HepG2 (cell line): Measurements from ENCODE around the gene MRPL50. TPM values are rescaled to one million over a fixed set of nuclear protein-coding genes. Genes with fewer than 3 reads are reported as not detected.

Source experiments
- ATAC-seq: fragments of 200-7000 bp; cut with Tn5 transposase; 3 replicates; pipeline ENCODE4 v1.9.1; 2020; ENCODE audit warnings: mild to moderate bottlenecking, moderate library complexity
- BruUV-seq: library from RNA; stranded (reverse); fragments of 400-500 nt; replicated peaks from 2 replicates; lab custom pipeline; 2021; lab: Mats Ljungman, UMichigan
- CTCF ChIA-PET: fragments of 300-600 bp; formaldehyde crosslinking; extraction: SDS; loops from one replicate; lab custom pipeline; 2021; ENCODE audit warnings: low total read pairs, inconsistent platforms, low intra/inter-chr PET ratio; lab: Yijun Ruan, JAX
- POLR2A ChIA-PET: fragments of 350-600 bp; sonication (Branson Sonifier 250); formaldehyde crosslinking; loops from one replicate; lab custom pipeline; 2020; ENCODE audit warnings: antibody characterized with exemption, inconsistent platforms; lab: Yijun Ruan, JAX
- DNase-seq: peaks from one replicate; pipeline ENCODE4 v3.0.0-alpha.2; 2015; ENCODE audit warnings: low spot score
- FAIRE-seq: peaks from 3 replicates; lab custom pipeline; 2011; peaks lifted over from hg19 to GRCh38; lab: Jason Lieb, UNC
- H2AFZ ChIP-seq: one replicate; pipeline ENCODE4 v1.6.1; 2011; ENCODE audit warnings: low read length, inconsistent platforms
- H3K27ac ChIP-seq: fragments of 300-600 bp; 3 replicates; pipeline ENCODE4 v1.8.0; 2011; ENCODE audit warnings: mixed run types, mild to moderate bottlenecking, mixed read lengths, low read length, inconsistent platforms; ENCODE audit not compliant: insufficient read depth; ENCODE audit errors: extremely low read length
- H3K27me3 ChIP-seq, 2 experiments: fragments of 200-600 bp in 1 of 2; 2 replicates in 1 of 2; 3 replicates in 1 of 2; pipeline versions ENCODE4 v1.6.0 to v1.8.0; 2011; ENCODE audit warnings: low read length in 2 of 2, mild to moderate bottlenecking in 2 of 2, moderate library complexity in 2 of 2, inconsistent platforms in 1 of 2; ENCODE audit not compliant: insufficient read depth in 2 of 2, control insufficient read depth in 1 of 2
- H3K36me3 ChIP-seq, 2 experiments: fragments of 200-600 bp in 1 of 2; replicated peaks in 1 of 2; 2 replicates in 1 of 2; 3 replicates in 1 of 2; pipeline versions ENCODE4 v1.5.1 to v1.8.0; 2011; ENCODE audit warnings: low read length in 2 of 2, inconsistent platforms in 1 of 2; ENCODE audit not compliant: insufficient read depth in 2 of 2, control insufficient read depth in 1 of 2
- H3K4me1 ChIP-seq: 2 replicates; pipeline ENCODE4 v1.5.1; 2012; ENCODE audit warnings: low read length, inconsistent platforms; ENCODE audit not compliant: insufficient read depth
- H3K4me2 ChIP-seq: 2 replicates; pipeline ENCODE4 v1.6.0; 2011; ENCODE audit warnings: low read depth, low read length, inconsistent platforms
- H3K4me3 ChIP-seq, 3 experiments: fragments of 200-600 bp in 1 of 3; sonication (generic), shearing (Covaris generic) in 1 of 3; replicated peaks in 1 of 3; 2 replicates each; pipeline ENCODE4 v1.5.1; 2011 to 2016; ENCODE audit warnings: low read length in 3 of 3, inconsistent platforms in 2 of 3, low read depth in 2 of 3, mild to moderate bottlenecking in 2 of 3, control low read depth in 1 of 3, mixed read lengths in 1 of 3; ENCODE audit not compliant: insufficient read depth in 1 of 3
- H3K79me2 ChIP-seq: one replicate; pipeline ENCODE4 v1.6.1; 2011; ENCODE audit warnings: low read length, inconsistent platforms; ENCODE audit not compliant: insufficient read depth
- H3K9ac ChIP-seq: 2 replicates; pipeline ENCODE4 v1.6.0; 2011; ENCODE audit warnings: mild to moderate bottlenecking, low read depth, low read length, inconsistent platforms; ENCODE audit not compliant: insufficient read depth
- H3K9me3 ChIP-seq: 2 replicates; pipeline ENCODE4 v1.5.1; 2012; ENCODE audit warnings: mild to moderate bottlenecking, low read length
- H4K20me1 ChIP-seq: 2 replicates; pipeline ENCODE4 v1.6.0; 2011; ENCODE audit warnings: inconsistent platforms, mild to moderate bottlenecking, low read length, moderate library complexity; ENCODE audit not compliant: insufficient read depth
- ELF4 ChIP-seq: sonication (generic); formaldehyde crosslinking; IDR thresholded peaks from 2 replicates; pipeline ENCODE4 v1.5.0; 2020; ENCODE audit warnings: missing genetic modification reagents, mild to moderate bottlenecking, moderate library complexity, borderline replicate concordance
- KDM6A ChIP-seq: IDR thresholded peaks from 2 replicates; pipeline ENCODE4 v1.6.1; 2016; ENCODE audit warnings: low read depth
- MATR3 ChIP-seq: sonication (generic); formaldehyde crosslinking; IDR thresholded peaks from 2 replicates; pipeline ENCODE4 v1.4.0; 2020; ENCODE audit warnings: missing genetic modification reagents
- ZNF547 ChIP-seq: sonication (generic); formaldehyde crosslinking; IDR thresholded peaks from 2 replicates; pipeline ENCODE4 v1.5.1; 2020; ENCODE audit warnings: mild to moderate bottlenecking, missing genetic modification reagents
- ZNF629 ChIP-seq: sonication (generic); formaldehyde crosslinking; conservative IDR thresholded peaks from 2 replicates; pipeline ENCODE4 v1.5.0; 2020; ENCODE audit warnings: missing genetic modification reagents
- ZNF652 ChIP-seq: IDR thresholded peaks from 2 replicates; pipeline ENCODE4 v1.6.1; 2016; ENCODE audit warnings: low read depth, borderline replicate concordance
- WGBS: methylation state at CpG from one replicate; pipeline ENCODE4 v1.1.6; 2017; ENCODE audit warnings: low lambda C conversion rate; 5-methylcytosine and 5-hydroxymethylcytosine counted together
- in situ Hi-C: cut with HindIII; loops from 2 replicates; pipeline ENCODE4 v1.10.0; 2017; ENCODE audit warnings: low pct_unique_long_range_greater_than_20kb; ENCODE audit not compliant: extremely low pct_ligation_motif_present
- intact Hi-C: fragments of 100-400 bp; cut with micrococcal nuclease; formaldehyde crosslinking; loops from one replicate; pipeline ENCODE4 v1.10.0; 2022; ENCODE audit not compliant: unreplicated experiment
- polyA plus RNA-seq, 8 experiments: library from polyadenylated mRNA; depleted of rRNA in 3 of 8; stranded (reverse) in 7 of 8; unstranded in 1 of 8; fragments of >200 nt; fragmentation: Illumina TruSeq in 4 of 8; extraction: Trizol in 4 of 8; gene quantifications; 2 replicates each; pipeline versions ENCODE4 v1.2.1 to v1.2.3, GENCODE V29; 2011 to 2016; ENCODE audit warnings: low read depth in 4 of 8, missing spikeins in 1 of 8, mixed read lengths in 1 of 8; ENCODE audit not compliant: insufficient read depth in 1 of 8
- total RNA-seq, 5 experiments: library from RNA; depleted of rRNA; stranded (reverse); fragments of >200 nt; fragmentation: Illumina TruSeq; extraction: Trizol; gene quantifications; 2 replicates each; pipeline ENCODE4 v1.2.3, GENCODE V29; 2016; ENCODE audit warnings: low read depth in 1 of 5
- TF ChIP-seq, protein P1 (sequence below), 2 experiments: sonication (generic) in 1 of 2; formaldehyde crosslinking in 1 of 2; IDR thresholded peaks; 2 replicates each; pipeline versions ENCODE4 v1.6.1 to v1.9.0; 2014 to 2022; ENCODE audit warnings: antibody characterized with exemption in 1 of 2, borderline replicate concordance in 1 of 2, inconsistent platforms in 1 of 2, low read depth in 1 of 2, missing genetic modification reagents in 1 of 2

MRPL50 gene
- total and polyA plus RNA-seq, 2 of the 13 experiments (the other 11 are each of a cell fraction or from before 2014, with no cell fraction given) = 37.1 to 70.0 TPM

DNA sequence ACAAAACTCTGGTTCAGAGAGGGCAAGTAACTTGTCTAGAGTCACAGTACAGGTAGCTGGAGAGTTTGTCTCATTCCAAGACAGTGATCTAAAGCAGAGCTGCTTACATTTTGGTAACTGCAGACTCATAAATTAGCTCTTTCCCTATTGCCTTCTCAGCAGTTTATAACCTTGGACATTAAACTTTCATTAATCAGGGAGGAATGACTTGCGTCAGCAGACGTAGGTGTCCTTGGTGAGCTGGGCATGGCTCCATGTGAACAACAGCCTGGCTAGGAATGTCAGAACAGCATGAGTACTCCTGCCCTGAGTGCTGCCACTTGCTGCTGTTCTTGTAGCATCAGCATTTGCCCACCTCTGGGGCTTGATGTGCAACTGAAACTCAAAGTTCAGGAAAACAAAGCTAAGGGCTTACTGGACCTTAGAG lies 39.4 kb upstream of the MRPL50 start (continued):
- TF ChIP-seq, protein P1, sequence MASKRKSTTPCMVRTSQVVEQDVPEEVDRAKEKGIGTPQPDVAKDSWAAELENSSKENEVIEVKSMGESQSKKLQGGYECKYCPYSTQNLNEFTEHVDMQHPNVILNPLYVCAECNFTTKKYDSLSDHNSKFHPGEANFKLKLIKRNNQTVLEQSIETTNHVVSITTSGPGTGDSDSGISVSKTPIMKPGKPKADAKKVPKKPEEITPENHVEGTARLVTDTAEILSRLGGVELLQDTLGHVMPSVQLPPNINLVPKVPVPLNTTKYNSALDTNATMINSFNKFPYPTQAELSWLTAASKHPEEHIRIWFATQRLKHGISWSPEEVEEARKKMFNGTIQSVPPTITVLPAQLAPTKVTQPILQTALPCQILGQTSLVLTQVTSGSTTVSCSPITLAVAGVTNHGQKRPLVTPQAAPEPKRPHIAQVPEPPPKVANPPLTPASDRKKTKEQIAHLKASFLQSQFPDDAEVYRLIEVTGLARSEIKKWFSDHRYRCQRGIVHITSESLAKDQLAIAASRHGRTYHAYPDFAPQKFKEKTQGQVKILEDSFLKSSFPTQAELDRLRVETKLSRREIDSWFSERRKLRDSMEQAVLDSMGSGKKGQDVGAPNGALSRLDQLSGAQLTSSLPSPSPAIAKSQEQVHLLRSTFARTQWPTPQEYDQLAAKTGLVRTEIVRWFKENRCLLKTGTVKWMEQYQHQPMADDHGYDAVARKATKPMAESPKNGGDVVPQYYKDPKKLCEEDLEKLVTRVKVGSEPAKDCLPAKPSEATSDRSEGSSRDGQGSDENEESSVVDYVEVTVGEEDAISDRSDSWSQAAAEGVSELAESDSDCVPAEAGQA (IDR thresholded peaks at IDR 0.05; ENCODE audit: low read depth) = no peak
- TF ChIP-seq, protein P1 (CRISPR knock-in tag; IDR thresholded peaks at IDR 0.05; ENCODE audit: borderline replicate concordance) = no peak
- TF ChIP-seq ZNF547 (CRISPR knock-in tag) = 0 out of 2 replicates have a peak, but pooled peaks have one; percentile 20

DNA sequence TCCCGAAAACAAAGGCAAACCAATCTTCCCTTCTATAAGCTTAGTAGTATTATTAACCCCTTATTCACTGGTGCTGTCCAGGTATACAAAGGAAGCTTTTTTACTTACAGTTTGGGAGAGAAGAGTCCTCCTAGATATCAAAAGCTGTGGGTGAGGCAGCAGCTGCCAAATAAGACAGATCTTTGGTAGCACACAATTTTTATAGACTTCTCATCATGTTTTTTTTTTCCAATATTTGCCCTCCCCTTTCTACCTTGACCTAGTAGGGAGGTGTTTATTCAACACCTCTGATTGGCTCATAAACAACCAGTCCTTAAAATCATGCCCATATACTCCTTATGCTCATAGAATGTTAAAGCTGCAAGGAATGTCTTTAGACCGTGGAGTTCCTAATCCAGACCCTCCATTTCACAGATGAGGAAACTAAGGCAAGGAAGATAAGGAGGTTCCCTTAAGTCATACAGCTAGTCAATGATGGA lies 37.2 kb upstream of the MRPL50 start, which contains the start of gene ALDOB:
ALDOB (minus strand) TSS at position 174 of the 479 bp plus-strand sequence. CDS start 4,887 bp downstream, outside the sequence.
- in situ Hi-C loops (no loop called here), intact Hi-C loops (no loop called here)
- Histone ChIP-seq H3K4me2 (no peak within 1 kb of the TSS), H3K36me3 (no peaks in the 10 kb centered on the region), H4K20me1 (no peaks in the 10 kb centered on the region), H2AFZ (no peak within 1 kb of the TSS), H3K9me3 (no peaks in the 10 kb centered on the region), H3K27me3 (no peaks in the 10 kb centered on the region), H3K9ac (no peak within 1 kb of the TSS), H3K4me3 (no peak within 1 kb of the TSS), H3K27ac (peak within 1 kb of the TSS; percentile 71), H3K79me2 (no peaks in the 10 kb centered on the region), H3K4me1 (peaks cover 98% of the 10 kb centered on the region)
- no peak for DNase-seq
- ChIA-PET CTCF (no interaction called here), POLR2A (interaction anchor here (1.2 kb wide), 1 partner anchor 37 kb away, joined by 4 read pairs; the partner anchor contains the start of genes MRPL50 and ZNF189)
- ATAC-seq = no peak
- WGBS = 91% methylated on average over 2 of the region's 2 CpGs
- no peak for FAIRE-seq
- BruUV-seq = no TSS peak
- TF ChIP-seq KDM6A (CRISPR knock-in tag) (no peak), MATR3 (CRISPR knock-in tag) (no peak), ZNF629 (CRISPR knock-in tag) (peak; percentile 51; the same call in 1 of the 2 replicates), ZNF652 (CRISPR knock-in tag) (peak; percentile 83), ELF4 (CRISPR knock-in tag) (no peak)
